HG03108 (cell line): ENCODE measurements around the gene LARGE1.

Experiments
- ATAC-seq: cut with Tn5 transposase; IDR thresholded peaks from one replicate; pipeline ENCODE4 v1.9.1; 2021; ENCODE audit warnings: moderate library complexity; ENCODE audit not compliant: unreplicated experiment

Gene LARGE1

DNA sequence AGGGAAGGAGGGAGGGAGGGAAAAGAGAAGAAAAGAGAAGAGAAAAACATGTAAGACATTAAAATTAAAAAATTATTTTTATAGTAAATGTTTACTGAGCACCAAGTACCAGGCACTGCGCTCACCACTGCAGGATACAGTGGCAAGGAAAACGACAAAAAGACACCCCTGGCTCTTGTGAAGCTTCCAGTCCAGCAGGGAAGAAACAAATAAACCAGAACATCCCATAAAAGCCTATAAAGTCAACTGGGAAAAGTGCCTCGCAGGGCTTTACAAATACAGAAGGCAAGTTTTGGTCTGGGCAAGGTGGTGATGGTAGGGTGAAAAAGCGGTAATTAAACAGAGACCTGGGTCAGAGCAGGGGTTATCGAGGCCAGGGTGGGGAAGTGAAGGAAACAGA is 33.6 kb downstream of the LARGE1 start:
- ATAC-seq = no peak

DNA sequence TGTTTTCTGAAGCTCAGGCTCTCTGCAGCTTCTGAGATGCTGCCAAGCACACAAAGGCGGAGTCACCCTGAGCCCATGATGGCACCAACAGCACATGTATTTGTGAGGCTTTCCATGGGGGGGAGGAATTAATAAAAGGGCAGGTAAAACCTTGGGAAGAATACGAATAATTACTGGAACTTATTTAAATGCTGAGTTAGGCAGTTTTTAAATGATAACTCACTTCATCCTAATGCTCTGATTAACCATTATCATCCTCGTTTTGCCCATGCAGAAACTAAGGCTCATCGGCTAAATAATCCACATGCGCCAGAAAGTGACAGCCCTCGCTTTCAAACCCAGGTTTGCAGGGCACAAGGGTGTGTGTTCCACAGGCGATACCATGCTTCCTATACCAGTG is 35.4 kb downstream of the LARGE1 start:
- no peak for ATAC-seq

DNA sequence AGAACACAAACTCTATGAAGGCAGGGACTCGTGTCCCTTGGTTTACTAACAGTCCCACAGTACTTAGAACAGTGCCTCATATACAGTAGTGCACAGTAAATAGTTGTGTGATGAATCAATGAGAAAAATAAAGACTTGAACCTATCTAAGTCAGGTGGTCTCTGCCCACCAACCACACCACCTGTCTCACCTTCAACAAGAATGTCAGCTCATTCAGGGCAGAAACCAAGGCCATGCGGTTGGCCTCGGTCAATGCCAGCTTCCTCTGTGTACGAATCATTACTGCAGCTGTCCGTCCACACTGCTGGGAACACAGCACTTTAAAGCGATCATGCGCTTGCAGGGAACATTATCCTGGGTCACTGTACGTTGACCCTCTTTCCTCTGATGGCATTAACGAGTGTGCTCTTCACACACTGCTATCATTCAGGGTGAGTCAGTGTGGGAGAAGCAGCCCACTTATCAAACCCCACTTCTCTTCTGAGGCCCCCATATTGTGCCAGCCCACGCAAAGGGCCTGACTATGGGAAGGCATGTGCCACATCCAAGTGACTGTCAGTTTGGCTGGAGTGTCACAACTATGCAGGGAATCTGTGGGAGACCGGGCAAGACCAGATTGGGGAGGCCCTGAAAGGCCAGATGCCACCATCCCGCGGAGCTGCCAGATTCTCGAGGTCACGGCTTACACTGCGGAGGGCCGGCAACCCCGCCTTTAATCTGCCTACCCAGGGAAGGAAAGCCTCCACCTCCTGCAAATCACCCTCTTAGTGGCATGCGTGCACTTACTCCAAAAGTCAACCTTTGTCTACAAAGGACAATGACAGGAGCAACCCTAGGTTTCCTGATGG is 36.1 kb downstream of the LARGE1 start:
- ATAC-seq = no peak

DNA sequence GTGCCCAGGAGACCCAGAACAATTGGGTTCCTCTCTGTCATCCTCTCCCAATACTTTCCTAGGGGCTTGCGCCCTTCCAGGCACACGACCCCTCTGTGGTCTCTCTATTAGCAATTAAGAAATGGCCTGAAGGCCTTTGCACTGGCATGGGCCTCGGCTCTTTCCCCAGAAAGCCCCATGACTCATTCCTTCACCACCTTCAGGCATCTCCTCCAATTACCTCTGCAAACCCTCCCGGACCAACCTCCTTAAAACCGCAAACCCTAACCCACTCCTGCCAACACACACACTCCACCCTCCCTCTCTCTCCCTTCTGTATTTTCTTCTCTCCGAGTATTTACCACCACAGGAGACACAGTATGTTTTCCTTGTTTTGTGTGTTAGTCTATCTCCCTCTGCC is 36.7 kb downstream of the LARGE1 start:
- ATAC-seq = no peak

DNA sequence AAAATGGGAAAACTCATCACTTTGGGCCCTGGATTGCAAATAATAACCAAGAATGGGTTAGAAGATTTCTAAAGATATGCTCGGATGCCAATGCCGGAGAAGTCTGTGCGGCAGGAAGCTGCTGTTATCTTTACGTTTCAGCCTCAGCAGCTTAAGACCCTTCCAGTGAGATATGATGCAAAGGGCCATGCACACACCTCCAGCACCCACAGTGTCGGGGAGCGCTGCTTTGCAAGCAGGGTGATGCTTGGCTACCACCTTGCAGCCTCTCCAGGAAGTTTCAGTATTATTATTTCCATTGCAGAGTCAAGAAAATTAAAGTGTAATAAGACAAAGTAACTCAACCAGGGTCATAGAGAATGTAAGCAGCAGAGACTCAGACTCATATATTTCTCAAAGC is 37.3 kb downstream of the LARGE1 start:
- no peak for ATAC-seq

DNA sequence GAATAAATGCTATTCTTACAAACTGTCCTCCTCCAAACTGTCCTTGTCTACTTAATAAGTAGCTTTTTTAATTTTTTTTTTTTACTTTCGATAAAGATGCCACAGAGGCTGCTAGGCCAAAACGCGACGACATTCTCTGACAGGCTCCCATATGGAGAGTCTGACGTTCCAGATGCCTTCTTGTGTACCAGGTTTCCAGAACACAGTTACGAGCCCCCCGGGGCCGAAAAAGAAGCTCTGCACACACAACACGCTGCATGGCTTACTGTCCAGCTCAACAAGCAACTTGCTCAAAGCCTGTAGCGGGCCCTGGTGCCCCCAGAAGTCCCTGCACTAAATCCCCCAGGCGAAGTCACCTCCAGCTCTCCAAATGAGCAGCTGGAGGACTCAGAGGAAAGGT is 39.3 kb downstream of the LARGE1 start:
- no peak for ATAC-seq

DNA sequence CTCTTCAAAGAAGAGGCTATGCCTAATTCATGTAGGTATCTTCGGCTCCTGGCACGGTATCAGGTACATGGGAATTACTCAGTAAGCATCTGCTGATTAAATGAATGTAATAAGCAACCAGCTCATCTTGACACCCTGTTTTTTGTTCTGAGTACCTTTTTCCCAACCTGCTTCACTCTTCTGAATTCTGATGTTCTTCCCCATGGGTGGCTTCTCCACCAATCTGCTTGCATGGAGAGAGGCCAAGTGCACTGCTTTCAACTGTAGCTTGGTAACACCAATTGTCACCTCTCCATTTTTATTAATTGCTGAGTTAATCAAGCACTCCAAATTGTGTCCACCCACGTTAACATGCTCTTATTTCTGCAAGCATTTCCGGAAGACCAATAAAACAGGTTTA is 40.5 kb downstream of the LARGE1 start:
- no peak for ATAC-seq

DNA sequence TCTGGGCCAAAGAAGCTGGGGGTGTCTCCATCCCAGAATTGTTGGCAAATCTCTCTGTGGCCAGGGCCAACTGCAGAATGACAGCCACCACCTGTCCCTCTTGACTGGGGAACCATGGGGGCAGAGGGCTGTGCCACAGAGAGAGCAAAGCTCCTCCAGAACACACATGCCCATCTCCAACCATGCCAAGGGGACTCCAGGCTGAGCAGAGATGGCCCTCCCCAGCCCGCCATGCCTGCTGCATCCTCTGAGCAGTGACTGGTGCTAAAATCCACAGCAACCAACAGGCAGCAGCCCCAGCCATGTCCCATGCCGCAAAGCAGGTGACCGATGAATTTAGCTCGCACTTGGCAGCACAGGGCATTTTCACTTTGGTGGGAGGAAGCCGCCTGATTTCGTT is 45.0 kb downstream of the LARGE1 start:
- no peak for ATAC-seq

DNA sequence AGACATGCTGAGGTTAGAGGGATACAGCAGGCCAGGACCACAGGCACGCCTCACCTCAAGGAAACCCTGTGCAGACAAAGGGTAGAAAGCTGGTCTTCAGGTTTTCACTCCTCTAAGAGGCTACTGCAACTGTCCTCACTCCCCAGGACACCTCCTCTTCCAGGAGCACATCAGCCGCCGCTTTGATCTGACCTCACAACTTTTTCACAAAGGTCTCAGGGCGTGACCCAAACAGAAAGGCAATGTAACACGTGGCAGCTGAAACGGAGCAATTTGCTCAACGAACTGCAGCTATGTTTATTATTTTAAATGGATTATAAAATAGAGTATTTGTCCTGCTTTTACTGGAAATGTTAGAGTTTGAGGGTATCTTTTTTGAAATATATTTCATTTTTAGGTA is 46.1 kb downstream of the LARGE1 start:
- ATAC-seq = no peak

DNA sequence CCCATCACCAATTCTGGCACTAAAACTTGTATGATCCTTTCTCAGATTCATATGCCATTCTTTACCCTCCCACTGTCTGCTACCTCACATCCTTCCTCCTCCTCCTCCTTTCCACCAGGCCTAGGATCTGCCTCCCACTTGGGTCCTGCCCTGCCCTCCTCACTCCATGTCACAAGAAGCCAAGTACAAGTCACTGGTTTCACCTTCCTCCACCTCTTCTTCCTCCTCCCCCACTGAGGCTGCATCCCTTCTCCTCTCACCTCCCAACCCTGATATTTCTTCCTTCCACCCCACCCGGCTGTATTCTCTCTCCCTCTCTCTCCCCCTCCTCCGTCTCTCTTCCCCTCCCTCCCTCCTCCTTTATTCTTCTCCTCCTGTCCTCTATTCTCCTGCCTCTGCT is 46.6 kb downstream of the LARGE1 start:
- ATAC-seq = no peak

DNA sequence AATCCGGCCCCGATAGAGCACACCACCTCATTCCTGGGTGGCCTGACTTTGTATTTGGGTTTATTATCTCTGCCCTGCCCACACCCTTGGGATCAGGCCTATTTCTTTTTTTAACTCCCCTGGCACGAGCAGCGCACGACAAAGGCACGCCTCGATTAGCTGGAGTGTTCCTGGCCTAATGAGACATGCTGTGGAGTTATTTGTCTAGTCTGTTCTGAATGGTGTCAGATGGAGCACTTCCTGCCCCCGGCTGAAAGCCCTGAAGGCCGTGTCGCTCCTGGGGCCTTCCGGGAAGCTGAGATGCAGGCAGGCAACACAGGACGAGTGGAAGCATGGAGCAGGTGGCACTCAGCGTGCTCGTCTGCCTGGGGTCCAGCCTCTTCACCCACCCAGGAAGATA is 47.1 kb downstream of the LARGE1 start:
- no peak for ATAC-seq

DNA sequence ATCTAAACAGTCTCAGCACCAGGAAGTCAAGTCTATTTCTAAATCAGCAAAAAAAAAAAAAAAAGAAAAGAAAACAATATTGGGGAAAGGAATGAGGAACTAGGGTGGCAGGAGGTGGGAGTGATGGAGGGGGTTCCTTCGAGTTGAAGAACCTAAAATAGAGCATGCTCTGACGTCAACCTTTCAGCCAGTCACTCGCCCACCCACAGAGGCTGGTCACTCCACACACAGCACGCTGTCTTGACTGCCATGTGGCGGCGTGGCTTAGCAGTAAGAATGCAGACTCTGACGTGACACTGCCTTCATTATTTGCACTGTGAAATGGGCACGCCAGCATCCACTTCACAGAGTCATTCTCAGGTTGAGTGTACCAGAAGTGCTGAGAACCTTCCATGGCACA is 48.3 kb downstream of the LARGE1 start:
- no peak for ATAC-seq

DNA sequence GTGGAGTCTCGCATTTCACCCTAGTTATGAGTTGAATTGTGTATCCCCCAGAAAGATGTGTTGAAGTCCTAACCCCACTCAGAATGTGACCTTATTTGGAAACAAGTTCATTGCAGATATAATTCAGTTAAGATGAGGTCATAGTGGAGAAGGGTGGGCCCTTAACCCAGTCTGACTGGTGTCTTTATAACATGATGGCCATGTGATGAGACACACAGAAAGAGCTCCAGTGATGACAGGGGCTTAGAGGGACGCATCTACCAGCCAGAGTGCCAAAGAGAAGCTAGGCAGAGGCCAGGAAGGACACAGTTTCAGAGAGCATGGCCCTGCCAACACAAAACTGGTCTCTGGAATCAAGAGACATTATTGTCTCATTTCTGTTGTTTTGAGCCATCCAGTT is 50.3 kb downstream of the LARGE1 start:
- no peak for ATAC-seq

DNA sequence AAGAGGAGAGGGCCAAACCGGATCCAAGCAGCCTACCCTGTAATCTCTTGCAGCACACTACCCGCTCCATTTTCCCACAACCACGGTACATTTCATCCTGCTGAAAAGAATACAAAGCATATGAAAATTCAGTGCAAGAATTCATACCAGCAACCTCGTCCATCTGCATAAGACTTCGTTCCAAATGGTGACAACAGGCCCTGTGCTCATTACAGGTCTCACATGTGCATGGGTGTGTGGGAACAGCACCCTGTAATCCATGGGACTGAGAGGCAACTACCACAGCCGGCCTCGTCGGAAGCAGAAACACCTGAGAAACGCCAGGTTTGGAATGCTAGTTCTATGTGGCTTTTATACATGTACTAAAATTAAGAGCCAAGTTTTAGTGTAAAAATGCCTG is 52.3 kb downstream of the LARGE1 start:
- ATAC-seq = no peak

DNA sequence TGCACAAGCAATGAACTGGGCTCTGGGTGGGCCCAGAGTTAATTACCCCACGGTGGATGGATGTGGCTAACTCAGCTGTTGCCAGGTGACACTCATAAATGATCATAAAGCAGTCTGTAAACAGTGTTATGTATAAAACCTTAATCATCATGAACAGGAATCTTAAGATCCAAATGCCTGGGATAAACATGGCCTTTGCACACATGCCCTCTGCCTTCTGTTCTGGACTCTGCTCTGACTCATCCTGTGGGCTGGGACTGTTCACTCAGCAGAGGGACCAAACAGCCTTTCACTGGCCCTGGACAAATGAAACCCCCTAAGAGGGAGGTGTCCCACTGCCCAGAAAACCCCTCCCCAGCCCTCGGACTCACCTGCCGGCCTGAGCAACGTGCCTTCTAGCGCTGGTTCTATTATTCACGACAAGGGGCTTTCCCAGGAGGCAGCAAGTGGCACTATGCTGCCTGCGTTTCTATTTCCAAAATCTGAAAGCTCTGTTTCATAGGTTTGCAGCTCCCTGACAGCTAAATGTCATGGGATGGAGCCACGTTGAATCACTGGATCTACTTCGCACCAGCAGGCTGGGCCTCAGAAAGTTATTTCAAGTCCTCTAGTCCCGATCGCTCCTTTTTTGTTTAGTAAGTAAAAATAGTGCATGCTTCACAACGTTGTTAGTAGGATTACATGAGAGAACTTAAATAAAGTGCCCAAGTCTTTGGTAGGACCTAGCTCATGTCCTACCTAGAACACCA is 53.0 kb downstream of the LARGE1 start:
- no peak for ATAC-seq

DNA sequence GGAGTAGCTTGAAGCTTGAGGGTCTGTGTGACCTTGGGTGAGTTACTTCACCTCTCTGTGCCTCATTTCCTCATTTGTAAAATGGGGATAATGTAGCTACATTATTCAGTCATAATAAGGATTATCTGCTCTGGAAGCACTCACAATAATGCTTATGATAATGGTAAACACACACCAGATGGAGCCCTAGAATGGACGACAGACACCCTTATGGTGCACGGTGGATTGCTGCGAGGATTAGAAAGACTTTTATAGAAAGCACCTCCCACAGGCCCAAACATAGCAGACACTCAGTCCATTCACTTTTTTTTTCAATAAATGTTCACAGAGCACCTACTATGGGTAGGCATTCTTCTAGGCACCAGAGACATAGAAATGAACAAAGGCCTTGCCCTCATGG is 53.8 kb downstream of the LARGE1 start:
- no peak for ATAC-seq

DNA sequence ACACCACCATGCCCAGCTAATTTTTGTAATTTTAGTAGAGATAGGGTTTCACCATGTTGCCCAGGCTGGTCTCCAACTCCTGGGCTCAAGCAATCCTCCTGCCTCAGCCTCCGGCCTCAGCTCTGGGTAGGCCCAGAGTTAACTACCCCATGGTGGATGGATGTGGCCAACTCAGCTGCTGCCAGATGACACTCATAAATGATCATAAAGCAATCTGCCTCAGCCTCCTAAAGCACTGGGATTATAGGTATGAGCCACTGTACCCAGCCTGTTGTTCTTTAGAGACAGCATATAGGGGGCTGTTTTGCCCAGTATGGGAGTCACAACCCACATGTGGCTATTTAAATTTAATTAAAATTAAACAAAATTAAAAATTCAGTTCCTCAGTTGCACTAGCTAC is 54.3 kb downstream of the LARGE1 start:
- ATAC-seq = no peak

DNA sequence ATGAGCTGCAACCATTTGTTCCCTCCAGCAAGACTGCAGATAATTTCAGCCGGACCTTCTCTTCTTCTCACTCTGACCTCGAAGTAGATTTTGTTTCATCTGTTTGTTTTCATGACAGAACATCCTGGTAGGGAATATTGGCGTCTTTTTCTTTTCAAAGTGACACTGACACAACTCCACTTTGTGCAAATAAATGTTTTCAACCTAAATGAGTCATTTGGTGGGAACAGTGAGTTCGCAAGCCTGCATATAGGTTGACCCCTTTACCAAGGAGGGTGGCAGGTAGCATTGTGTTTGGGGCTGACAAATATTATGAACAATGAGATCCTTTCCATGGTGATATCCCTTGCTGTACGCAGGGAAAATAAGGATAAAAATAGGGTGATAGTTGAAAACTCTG is 55.0 kb downstream of the LARGE1 start:
- ATAC-seq = no peak

DNA sequence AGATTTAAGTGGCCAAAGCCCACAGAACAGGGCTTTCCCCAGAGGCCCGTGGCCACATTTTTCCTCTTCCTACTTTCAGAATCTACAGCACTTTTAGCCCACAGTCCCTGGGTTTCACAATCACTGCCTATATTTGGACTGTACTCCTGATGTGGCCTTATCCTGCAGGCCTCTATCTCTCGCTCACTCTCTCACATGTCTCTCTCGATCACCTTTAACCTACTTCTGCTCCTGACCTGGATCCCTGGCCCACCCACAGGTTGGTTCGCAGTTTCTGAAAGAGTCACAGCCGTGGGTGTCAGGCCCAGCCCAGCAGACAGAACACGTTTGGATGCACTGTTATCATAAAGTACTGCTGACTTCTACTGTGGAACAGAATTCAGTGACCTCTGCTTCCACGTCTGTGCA is 55.5 kb downstream of the LARGE1 start:
- no peak for ATAC-seq

DNA sequence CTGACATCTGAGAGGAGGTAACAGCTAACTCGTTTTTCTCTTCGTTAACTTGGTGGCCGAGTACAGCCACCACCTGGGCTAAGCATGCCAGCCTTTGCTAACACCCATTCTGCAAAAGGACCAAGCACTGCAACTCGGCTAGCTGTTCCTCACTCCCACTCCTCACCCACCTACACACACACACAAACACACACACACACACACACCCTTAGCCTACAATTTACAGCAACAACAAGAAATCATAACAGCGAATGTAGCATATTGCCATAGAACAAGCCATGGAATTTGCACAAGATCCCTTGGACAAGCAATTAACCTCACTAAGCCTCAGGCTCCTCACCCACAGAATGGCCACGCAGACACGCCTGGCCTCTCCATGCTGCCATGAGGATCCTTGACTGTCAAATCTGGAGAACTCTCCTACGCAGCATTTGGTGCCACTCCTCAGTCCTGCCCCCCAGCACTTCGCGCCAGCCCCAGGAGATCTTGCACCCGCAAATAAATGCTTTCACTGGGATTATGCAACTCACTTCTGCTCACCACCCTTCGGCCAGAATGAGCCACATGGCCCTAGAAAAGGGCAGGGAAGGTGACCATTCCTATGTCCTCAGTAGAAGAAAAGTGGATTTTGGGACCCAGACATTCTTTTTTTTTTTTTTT is 58.9 kb downstream of the LARGE1 start:
- no peak for ATAC-seq

DNA sequence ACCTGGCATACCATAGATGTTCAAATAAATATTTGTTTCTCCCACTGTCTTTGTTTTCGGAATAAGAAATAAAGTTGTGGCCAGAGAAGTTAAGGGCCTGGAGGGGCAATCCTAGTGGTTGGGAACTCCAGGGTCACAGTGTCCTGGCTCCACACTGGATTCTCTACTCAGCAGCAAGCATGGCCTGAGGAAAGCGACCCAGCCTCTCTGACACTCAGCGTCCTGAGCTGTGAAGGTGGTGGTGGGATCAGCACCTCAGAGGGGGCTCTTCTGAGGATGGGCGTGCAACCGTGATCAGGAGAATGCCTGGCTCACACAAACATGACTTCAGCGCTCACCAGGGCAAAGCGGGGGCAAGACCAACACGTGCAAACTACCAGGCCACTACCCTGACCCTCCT is 59.9 kb downstream of the LARGE1 start:
- ATAC-seq = no peak

DNA sequence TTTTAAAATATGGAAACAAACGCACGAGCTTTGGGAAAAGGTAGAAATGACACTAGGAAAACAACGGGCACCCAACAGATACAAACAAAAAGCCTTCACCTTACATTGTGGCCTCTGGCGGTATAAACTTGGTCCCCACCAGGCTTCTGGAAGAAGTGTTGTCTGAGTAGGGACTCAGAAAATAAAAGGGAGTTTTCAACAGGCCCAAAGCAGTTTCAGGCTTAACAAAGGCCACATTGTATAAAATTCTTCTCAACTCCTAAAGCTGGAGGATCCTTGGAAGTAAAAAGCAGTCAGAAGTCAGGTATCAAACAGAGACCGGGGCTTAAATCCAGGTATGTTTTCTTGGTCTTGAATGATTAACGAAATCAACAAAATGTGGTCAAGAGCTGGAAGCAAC is 61.0 kb downstream of the LARGE1 start:
- ATAC-seq = no peak
